GM12872 (cell line): ENCODE results near the gene YOD1.

Source experiments
- TF ChIP-seq, protein P1 (sequence below): IDR thresholded peaks from 3 replicates; pipeline ENCODE4 v1.5.1; 2011; ENCODE audit warnings: low read depth, mild to moderate bottlenecking, low read length, moderate library complexity; ENCODE audit not compliant: insufficient read depth

Gene YOD1

DNA sequence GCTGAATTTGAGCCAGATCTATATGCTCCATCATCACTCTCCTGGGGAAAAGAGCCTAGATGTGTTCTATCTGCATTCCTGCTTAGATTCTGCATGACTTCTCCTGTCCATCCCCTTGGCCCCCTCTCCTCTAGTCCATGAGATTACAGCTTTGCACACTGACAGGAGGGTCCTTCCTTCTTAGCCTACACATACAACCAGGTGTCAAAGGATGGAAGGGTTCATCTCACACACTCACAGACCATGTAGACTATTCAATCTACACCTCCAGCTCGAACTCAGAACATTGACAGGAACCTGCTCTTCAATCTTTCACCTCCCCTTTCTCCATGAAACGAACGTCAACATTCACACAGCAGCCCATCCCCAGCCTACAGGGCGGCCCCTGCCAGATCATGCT lies 32.3 kb downstream of the YOD1 start:
- TF ChIP-seq, protein P1, sequence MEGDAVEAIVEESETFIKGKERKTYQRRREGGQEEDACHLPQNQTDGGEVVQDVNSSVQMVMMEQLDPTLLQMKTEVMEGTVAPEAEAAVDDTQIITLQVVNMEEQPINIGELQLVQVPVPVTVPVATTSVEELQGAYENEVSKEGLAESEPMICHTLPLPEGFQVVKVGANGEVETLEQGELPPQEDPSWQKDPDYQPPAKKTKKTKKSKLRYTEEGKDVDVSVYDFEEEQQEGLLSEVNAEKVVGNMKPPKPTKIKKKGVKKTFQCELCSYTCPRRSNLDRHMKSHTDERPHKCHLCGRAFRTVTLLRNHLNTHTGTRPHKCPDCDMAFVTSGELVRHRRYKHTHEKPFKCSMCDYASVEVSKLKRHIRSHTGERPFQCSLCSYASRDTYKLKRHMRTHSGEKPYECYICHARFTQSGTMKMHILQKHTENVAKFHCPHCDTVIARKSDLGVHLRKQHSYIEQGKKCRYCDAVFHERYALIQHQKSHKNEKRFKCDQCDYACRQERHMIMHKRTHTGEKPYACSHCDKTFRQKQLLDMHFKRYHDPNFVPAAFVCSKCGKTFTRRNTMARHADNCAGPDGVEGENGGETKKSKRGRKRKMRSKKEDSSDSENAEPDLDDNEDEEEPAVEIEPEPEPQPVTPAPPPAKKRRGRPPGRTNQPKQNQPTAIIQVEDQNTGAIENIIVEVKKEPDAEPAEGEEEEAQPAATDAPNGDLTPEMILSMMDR: no peak

DNA sequence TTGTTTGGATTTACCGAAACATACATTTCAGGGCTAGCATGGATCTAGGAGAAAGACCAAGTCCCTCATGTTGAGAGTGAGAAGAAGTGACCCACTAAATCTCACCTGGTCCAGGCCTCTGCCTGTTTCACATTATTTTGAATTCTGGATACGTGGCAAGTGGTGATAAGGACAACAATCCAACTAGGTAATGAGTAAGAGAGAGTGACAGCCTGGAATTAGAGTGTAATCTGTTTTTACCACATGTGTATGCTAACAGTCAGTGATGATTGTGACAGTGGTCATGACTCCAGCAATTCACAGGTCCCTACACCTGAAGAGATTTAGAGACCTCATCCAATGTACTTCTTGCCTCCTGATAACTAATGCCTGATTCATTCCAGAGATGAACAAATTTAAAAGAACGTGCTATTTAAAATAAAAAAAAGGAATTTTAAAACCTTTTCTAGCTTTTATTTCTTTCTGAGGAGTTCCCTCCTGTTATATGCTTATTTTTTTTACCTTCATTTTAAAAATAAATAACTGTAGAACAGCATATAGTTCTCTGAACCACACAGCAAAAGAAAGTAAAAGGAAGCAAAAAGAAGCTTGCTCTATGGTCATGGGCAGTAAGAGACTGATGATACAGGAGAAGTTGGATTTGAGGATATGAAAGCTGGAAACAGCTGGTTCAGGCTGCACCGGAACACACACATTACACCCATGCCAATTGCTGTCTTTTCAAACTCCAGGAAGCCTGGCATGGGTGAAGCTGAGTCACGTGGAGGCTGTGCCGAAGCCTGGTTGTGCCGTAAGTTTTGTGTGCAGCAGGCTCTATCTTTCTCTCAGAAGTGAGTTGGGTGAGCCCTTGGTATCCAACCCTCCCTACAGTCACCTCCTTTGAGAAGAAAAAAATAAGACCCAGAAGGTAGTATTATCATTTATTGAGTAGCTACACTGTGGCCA lies 33.1 kb downstream of the YOD1 start:
- TF ChIP-seq, protein P1: no peak

DNA sequence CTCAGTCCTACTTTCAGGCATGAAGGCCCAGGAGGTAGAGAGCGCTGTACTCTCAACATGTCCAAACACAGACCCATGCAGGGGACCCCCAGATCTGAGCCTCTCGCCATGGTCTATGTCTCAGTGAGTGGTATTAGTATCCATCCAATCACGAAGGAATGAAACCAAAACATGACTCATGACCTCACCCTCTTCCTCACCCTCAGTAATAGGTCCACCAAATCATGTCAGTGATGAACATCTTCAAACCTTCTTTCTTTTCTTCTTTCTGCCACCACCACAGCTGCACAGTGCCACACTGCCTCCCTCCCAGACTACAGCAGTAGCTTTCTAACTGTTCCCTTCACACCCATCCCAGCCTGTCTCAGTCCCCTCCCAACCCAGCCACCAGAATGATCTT lies 35.2 kb downstream of the YOD1 start:
- TF ChIP-seq, protein P1: no peak

DNA sequence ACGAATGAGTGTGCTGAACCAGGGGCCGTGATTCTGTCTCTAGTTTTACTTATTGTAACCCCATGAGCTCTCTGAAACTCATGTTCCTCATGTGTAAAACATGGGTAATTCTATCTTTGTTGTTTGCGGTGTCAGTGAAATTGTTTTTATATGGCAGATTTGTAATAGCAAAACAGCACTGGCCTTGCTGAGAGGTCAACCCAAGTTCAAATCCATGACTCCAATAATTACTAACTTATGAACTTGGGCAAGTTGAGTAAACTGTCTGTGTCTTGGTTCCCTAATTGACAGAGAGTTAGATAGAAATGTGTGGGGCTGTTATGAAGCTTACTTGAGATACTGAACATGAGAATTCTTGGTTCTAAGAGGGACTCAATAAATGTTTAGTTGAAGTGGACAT lies 36.3 kb downstream of the YOD1 start:
- TF ChIP-seq, protein P1: no peak

DNA sequence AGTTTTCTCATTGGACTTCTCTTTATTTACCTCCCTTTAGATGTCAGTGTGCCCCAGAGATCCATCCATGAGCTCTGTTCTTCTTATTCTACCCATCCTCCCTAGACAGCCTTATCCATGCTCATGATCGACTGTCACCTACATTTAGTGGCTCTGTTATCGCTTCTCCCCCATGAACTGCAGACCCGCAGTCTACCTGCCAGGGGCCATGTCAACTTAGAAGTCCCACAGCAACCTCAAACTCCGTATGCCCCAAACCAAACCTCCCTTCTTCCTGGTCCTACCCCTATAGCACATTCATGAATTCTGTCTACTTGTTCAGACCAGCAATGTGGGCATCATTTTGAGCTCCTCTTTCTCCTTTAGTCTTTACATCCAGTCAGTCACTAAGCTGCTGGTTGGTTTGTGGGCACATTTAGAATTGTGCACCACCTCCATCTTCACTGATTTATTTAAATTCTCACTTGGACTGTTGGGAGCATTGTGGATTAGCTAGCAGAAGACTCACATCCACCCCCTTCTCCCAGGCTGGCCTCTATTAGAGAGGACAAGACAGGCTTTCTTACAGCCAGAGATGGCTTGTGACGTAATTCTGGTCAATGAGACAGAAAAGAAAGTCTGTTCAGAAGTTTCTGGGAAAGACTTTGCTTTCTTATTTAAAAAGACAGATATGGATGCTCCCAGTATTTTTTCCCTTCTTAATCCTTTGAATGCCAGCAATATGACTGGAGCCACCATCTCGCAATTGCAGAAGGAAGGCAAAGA lies 37.5 kb downstream of the YOD1 start:
- TF ChIP-seq, protein P1: no peak

DNA sequence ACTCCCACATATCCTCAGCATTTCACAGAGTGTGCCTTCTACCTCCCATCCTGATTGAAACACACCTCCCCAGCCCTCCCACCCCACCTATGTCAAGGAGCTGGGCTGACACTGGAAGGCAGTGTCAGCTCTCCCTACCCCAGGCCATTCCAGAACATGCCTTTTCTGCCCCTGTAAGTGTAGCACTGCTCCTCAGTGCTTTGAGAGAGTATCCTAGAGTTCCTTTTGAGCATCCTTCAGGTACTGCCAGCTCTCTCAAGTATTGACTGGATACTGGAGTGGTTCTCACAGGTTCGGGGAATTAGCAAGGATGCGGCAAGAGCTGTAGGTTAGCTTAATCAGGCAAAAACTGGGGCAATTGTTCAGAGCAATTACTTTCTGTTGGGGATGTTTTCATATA lies 40.3 kb downstream of the YOD1 start:
- TF ChIP-seq, protein P1: no peak

DNA sequence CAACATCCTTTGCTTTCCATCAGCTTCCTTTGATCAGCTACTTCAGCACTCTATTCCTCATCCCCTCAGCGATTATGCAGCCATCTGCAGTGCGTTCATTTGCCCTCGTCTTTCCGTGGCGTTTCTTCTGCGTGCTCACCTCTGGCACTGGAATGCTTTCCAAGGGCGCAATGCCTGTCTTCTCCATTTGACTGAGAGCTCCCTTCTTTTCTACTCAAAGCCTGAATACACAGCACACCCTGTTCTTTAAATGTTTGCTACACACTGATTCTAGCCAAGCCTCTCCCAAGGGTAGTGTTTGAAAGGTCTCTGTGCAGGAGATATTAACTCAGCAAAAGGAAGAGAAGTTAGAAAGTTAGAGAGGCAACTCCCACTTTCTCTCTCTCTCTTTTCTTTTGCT lies 41.1 kb downstream of the YOD1 start:
- TF ChIP-seq, protein P1: no peak
